Astrocyte of the hippocampus (primary cell): Measurements from ENCODE around the gene RUNX1.
"Not testable (repeated sequence)": the region's sequence is repeated elsewhere in the genome, so short reads cannot be mapped to it uniquely, and the experiment has no call there.

ENCODE experiments used
- DNase-seq: peaks from one replicate; pipeline ENCODE4 v3.0.0; 2011; ENCODE audit warnings: low read depth, low spot score

Gene RUNX1

DNA sequence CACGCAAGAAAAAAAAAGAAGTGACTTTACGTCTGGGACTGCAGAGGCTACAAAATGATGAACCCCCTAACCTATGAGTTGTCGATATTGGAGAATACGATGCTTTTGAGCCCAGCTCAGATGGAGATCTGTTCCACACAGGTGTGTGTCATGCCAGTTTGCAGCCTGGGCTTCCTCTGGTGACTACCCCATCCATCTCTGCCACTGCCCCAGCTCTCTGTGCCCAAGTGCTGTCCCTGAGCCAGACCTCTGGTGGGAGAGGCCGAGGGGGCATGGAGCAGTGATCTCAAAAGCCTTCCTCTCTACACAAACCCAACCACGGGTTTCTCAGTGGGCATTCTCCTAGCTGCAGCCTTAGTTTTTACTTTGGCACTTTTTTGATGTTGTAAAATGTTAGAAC, 239.3 kb downstream of the RUNX1 start:
- DNase-seq, result no peak

DNA sequence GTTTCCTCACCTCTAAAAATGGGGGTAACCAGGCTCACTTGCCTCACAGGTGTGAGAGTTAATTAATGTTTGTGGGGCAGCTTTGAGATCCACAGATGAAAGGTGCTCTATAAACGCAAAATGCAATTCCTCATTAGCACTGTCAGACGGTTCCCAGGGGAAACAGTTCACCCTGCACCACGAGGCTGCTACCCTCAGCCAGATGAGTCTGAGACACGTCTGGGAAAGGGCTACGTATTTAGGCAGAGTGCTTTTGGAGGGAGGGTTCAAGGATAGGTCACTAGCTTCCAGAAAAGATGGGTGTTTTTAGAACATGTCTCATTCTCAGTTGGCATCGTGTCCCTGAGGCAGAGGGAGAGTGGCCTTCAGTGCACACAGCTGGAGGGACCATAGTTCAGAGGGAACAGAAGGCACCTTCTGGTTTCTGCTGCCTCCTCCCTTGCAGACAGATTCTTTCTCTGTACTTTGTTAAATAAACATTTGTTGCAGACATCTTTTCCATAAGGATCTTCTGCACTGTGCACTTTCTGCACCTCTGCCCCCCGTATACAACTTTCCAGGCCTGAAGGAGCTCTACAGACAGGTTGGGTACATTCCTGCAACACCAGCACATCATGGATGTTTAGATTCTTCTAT, 240.4 kb downstream of the RUNX1 start:
- DNase-seq, result peak; percentile 75

DNA sequence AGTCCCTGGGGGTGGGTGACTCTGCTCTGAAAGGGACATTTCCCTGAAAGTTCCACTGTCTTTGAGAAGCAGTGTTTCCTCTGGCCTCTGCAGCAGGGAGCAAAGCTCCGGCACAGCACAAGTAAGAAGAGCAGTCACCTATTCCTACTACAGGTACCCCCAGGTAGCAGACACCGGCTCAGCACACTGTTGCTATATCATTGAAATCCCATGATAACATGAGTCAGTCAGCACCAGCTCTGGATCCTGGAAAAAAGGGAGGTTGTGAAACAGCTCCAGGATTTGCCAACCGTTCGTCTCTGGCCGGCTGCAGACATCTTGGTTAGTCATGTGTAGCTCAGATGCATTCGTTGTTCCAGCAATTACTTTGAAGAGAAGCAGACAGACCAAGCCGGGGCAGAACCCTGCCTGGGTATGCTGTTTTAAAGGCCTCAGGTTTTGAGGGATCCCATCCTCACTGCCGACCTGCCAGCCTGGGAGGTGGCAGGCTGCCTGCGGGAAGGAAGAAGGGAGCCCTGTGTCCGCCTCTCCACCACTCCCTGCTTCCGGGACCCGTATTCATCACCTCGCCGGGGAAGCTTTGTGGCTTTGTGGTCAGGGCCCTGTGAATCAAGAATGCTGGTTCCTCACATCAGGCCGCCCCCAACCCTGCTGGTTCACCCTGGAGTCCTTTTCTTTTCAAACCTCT, 241.1 kb downstream of the RUNX1 start:
- DNase-seq, result peak; percentile 91

DNA sequence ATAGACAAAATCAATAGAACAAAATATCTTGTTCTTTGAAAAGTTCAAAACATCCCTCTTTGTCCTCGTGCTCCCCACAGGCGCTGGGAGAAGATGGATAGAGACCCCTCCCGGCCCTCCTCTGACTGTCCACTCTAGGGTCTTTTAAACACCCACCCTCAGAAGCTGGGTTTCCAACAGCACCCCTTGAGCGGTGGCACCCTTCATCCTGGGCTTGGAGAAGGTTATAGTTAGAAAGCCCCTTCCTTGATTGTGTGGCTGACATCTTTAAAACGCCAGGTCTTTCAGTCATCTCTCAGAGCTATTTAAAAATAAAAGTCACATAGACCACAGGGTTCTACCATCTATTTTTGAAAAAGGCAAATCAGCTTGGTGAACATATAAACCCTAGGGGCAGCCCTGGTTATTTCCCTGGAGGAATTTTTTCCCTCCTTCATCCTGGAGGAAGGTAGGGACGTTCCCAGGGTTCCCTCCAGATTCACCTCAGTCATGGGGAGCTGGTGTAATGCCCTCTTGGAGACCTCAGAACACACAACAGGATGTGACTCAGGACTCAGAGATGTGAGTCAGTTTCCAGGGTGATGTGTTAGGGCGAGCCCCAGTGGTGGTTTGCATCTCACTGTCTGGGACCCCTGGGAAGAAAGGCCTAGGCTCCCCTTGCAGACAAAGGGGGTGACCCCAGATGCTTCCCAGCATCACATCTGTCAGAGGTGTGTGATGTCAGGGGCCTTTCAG, 241.8 kb downstream of the RUNX1 start:
- DNase-seq, result peak; percentile 92

DNA sequence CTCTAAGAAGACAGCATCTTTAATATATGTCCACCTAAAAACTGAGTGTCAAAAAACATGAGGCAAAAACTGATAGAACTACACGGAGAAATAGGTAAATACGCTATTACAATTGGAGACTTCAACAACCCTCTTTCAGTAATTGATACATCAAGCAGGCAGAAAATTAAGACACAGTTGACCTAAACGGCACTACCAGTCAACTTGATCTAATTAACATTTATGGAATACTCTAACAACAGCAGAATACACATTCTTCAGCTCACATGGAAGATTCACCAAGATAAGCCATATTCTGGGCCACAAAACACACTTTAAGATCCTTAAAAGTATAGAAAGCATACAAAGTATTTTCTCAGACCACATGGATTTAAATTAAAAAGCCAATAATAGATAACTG, 242.7 kb downstream of the RUNX1 start:
- DNase-seq, result no peak

DNA sequence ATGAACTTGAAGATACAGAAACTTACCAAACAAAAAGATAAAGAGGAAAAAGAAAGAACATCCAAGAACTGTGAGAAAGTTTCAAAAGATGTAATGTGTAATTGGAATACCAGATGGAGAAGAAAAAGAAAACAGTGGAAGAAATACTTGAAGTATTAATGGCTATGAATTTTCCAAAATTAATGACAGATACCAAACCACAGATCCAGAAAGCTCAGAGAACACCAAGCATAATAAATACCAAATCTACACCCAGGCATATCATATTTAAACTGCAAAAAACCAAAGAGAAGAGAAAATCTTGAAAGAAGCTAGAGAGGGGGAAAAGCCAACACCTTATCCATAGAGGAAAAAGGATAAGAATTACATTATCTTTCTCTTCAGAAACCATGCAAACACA, 243.9 kb downstream of the RUNX1 start:
- no peak for DNase-seq

DNA sequence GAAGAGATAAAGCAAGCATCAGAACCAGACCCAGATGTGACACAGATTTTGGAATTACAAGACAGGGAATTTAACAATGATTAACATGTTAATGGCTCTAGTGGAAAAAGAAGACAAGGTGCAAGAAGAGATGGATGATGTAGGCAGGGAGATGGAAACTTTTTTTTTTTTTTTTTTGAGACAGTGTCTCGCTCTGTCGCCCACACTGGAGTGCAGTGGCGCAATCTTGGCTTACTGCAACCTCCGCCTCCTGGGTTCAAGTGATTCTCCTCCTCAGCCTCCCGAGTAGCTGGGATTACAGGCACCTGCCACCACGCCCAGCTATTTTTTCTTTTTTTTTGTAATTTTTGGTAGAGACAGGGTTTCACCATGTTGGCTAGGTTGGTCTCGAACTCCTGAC, 244.5 kb downstream of the RUNX1 start:
- DNase-seq, result not testable (repeated sequence)

DNA sequence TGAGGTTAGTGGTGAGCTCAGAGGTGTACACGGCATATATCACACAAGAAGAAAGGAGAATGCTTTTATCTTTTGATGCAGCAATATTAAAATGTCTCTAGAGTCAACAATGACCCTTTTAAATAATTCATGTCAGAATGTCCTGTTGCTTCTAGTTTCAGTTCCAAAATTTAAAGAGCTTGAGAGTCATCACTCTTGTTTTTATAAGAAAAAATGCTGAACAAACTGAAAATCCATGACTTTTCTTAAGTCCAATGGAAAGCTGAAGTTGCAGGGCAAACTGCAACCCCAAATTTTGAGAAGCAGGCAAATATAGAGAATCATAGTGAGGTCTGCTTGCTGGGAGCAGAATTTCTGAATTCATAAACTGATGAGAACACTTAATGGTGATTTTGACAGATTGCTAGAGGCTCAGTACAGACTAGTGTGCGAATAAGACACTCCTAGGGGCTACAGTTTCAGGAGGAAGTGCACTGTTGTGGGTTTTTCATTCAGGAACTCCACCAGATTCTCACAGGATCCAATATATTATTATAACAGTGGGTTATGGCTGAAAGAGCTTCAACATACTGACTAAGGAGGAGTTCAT, 245.2 kb downstream of the RUNX1 start:
- DNase-seq, result no peak

DNA sequence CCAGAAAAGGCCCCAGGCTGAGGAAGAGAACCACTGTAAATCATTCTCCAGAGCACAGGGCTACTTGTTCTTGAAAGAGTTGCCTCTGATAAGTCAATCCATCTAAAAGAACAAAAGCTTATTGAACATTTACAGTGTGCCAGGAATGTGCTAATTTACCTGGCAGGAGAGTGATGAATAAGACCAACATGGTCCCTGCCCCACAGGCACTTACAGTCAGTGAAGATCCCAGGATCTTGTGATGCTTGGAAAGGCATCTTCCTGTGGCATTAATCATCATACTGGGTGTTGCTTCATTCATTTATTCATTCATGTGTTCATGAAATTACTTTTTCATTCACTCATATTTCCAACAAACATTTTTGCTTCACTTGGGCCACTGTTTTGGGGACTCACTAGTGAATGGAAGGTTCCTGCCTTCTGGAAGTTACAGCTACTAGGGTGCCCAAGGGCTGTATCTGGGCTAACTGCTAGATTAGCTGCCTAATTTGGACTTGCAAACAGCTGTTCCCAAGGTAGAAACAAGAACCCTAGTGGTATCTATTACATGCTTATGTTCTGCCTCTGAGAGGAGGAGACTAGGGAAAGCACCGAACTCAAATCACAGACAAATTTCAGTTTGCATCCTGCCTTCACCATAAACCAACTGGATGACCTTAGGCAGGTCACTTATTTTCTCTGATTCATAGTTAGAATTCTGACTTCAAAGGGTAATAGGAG, 246.8 kb downstream of the RUNX1 start:
- no peak for DNase-seq

DNA sequence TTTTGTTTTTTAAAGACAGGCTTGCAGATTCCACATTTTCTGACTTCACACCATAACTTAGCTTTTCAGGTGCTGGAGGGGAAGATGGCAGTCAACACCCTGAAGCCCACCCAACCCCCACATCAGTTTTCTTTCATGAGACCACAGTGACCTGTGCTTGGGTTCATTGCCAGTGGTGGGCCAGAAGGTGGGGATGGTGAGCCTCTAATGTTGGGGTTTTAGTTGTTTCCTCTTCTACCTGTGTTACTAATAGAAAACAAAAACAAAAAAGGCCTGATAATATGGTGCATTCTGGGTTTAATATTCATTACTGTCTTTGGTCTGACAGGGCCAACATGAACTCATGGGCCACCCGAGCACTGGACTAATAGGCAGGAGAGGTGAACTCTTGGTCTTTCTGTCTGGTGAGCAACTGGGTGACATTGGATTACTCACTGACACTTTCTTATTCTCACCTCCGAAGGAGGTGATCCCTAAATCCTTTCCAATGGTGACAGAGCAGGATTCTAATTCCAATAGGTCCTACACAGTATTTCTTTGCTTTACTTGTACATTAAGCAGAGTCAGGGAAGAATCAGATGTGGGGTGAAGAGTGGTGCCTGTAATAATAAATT, 247.5 kb downstream of the RUNX1 start:
- no peak for DNase-seq

DNA sequence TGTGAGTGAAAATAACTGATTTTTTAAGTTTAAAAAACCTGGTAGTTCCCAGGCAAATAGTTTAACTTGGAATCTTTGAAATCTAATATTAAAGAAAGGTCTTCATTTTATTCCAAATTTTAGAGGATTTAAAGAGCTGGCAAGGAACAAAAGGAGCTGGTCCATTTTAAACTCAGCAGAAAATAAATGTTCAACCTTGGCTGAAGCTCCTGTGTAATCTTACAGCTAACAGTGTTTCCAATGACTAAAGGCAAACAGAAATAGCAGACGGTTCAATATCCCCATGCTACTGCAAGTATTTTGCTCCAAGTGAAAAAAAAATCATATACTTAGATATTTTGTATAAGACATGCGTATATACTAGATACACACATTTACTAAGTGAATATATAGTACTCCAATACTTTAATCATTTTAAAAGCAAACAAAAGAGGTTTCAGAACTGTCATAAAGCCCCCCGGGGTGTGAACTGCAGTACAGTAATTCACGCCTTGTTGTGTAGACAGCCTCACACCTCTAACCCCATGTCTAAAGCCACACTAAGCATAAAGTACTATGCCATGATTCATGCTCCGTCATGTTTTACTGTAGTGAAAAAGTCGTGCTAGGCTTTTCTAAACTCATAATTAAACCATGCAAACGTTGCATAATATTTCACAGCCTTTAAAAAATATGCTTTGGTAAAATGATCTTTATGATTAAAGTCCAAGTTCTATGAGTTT, 248.1 kb downstream of the RUNX1 start:
- DNase-seq, result no peak

DNA sequence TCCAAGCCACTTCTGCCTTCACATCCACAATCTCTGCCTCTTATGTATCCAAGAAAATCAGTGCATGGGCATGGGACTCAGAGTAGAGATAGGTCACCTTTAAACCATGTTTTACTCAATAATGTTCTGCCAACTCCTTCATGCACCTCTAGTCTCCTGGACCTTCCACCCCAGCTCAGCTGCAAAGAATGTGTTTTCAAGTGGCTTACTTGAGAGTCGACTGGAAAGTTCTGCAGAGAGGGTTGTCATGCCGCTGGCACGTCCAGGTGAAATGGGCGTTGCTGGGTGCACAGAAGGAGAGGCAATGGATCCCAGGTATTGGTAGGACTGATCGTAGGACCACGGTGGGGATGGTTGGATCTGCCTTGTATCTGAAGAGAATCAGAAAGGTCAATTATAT, 250.0 kb downstream of the RUNX1 start:
- no peak for DNase-seq

DNA sequence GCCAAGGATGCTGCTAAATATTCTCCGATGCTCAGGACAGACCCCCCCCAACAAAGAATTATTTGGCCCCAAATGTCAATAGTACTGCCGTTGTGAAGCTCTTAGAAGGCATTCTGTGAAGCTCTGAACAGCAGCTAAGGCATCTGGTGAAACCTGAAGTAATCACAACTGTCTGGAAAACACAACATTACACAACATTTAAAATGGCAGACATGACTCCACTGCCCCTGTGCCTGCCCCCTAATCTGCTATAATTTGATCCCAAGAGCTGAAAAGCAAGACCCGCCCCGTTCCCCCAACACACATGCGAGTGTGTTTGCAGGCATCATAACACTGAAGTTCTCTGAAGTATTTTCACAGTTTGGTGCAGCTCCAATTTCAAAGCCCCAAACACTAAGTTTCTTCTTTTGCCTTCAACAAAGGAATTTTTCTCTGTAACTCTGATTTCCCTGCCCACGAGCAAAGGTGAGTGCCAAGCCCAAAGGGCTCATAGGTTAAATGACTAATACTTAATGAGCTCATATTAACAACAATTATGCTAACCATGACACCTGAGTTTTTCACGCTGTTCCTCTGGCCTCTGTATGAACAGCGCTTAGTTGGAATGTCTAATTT, 251.1 kb downstream of the RUNX1 start:
- no peak for DNase-seq

DNA sequence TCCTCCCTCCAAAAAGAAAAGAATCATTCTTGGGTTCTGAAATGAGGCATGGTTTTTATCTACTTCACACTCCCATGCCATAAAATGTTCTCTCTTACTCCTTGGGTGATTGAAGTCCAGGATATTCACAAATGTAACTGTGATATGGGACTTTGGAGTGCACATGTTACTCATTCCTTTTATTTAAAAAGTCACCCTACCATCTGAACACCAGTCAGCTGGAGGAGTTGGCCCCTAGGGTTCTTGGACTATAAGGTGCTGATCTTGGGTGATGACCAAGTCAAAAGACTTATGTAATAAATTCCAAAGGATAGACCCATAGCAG, 251.9 kb downstream of the RUNX1 start:
- DNase-seq, result no peak

DNA sequence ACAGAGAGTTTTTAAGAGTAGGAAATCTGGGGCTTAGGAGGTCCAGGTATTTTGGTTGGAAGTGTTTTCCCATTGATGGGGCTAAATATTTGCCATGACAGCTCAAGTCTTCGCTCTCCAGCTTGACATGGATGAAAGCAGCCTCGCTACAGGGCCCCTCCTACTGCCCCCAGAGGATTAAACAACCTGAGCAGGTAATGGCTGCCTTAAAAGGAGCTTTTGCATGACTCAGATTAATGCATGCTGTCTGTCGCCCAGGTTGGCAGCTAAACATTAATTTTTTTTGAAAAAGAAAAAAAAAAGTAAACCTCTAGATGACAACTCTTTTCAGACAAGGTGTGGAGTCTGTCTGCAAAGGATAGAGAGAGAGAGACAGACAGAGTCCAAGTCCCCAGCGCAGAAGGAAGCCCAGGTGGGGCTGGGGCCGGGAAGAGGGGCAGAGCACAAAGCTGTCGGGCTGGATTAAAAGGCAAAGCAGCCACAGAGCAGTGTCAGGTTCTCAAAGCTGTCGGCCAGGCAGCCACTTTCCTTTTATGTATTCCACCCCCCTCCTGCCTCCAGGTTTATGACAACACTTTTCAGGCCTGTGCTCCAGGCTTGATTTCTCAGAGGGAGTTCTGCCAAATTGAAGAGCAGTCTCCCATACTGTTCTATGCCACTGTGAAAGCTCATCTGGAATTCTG, 252.4 kb downstream of the RUNX1 start:
- DNase-seq, result peak; percentile 41

DNA sequence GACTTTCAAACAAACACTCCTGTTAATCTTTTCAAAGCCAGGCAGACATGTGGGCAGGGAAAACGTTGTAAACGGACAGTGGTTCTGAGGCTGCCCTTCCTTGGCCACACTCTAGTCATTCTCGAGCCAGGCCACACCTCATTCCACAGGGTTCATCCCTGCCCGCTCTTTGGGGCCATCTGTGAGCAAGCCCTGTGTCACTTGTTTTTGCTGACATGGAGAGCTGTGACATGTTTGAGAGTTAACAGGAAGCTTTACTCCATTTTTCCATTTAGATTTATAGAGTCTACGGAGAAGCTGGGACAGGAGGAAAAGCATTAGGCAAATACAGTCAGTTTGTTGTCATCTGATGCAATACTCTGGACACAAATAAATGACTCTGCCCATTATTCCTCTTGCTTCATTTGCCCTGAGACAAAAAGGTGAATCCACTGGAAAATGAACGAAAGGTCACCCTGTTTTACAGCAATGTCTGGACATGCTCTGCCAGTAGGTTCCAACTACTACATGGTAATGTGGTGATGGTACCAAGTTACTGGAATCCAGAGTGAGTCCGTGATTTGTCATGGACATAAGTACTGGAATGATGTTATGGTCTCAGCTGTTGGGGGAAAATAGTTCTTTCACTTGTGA, 253.4 kb downstream of the RUNX1 start:
- DNase-seq, result no peak

DNA sequence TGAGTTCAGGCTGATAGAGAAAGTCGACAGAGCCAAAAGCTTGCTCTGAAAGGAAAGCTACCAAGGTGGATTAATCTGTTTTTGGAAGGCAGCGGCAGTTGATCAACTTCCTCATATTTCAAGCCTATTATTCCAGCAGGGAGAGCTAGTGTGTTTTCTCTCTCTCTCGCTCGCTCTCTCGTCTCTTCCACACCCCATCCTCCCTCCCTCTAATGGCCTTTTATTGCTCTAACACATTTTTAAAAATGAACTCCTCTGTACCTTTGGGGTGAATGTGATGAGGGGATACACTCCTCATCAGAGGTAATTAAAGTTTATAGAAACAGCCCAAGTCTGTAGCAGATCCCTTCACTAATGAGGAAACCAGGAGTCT, 253.9 kb downstream of the RUNX1 start:
- DNase-seq, result peak; percentile 49

DNA sequence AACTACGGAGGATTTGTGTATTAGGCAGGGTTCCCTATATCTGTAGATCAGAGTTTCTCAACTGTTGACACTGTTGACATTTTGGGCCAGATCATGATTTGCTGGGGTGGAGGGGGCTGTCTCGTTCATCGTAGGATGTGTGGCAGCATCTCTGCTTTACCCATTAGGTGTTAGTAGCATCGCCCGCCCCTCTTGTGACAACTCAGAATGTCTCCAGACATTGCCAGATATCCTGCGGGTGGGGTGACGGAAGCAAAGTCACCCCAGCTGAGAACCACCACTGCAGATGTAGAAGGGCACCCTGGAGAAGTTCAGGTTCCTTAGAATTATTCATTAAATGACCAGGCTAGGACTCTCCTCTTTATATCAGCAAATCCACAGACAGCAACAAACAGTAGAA, 254.4 kb downstream of the RUNX1 start:
- no peak for DNase-seq

DNA sequence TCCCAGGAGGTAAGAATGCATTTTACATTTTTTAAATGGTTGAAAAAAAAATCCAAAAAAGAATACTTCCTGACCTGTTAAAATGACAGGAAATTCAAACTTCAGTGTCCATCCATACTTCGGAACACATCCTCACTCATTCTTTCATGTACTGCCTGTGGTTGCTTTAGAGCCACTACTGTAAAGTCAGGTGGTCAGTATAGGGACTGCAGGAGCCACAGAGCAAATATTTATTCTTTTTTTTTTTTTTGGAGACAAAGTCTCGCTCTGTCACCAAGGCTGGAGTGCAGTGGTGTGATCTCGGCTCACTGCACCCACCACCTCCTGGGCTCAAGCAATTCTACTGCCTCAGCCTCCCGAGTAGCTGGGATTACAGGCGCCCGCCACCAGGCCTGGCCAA, 255.6 kb downstream of the RUNX1 start:
- DNase-seq, result no peak
